A549 (cell line): ENCODE measurements around the gene FKBP15. TPM values are rescaled to one million over a fixed set of nuclear protein-coding genes. Genes with fewer than 3 reads are reported as not detected.

Source experiments
- ATAC-seq, 2 experiments: fragments of 200-7000 bp in 1 of 2; fragments of >200 bp in 1 of 2; cut with Nextera tagmentation in 1 of 2; cut with Tn5 transposase in 1 of 2; 3 replicates each; pipeline versions ENCODE4 v1.8.0 to v1.9.1; 2018 to 2020; ENCODE audit warnings: mild to moderate bottlenecking in 1 of 2, moderate library complexity in 1 of 2
- CTCF ChIA-PET: fragments of 300-600 bp; sonication (Branson Sonifier 250); formaldehyde crosslinking; extraction: SDS; loops from one replicate; lab custom pipeline; 2021; ENCODE audit warnings: antibody characterized with exemption, inconsistent platforms; lab: Yijun Ruan, JAX
- POLR2A ChIA-PET: fragments of 350-600 bp; formaldehyde crosslinking; extraction: SDS; loops from one replicate; lab custom pipeline; 2021; ENCODE audit warnings: antibody characterized with exemption, inconsistent platforms; lab: Yijun Ruan, JAX
- DNase-seq, 2 experiments: peaks; one replicate each; pipeline versions ENCODE4 v3.0.0 to v3.0.0-alpha.2; 2011 to 2016; ENCODE audit warnings: low read depth in 1 of 2, low spot score in 1 of 2
- FAIRE-seq: peaks from 2 replicates; lab custom pipeline; 2011; peaks lifted over from hg19 to GRCh38; lab: Jason Lieb, UNC
- H3K27ac ChIP-seq, 2 experiments: fragments of >200 bp; sonication (Bioruptor Twin); formaldehyde crosslinking; 3 replicates each; pipeline ENCODE4 v1.5.1; 2016 to 2017
- H3K4me1 ChIP-seq: fragments of >200 bp; sonication (Bioruptor Twin); formaldehyde crosslinking; 3 replicates; pipeline ENCODE4 v1.6.1; 2016
- H3K4me2 ChIP-seq: fragments of >200 bp; sonication (Bioruptor Twin); formaldehyde crosslinking; 3 replicates; pipeline ENCODE4 v1.6.1; 2016
- H3K4me3 ChIP-seq: fragments of >200 bp; sonication (Bioruptor Twin); formaldehyde crosslinking; 3 replicates; pipeline ENCODE4 v1.5.1; 2016
- H3K9me3 ChIP-seq: fragments of >200 bp; sonication (Bioruptor Twin); formaldehyde crosslinking; 3 replicates; pipeline ENCODE4 v1.6.1; 2016
- ATOH8 ChIP-seq: fragments of 250-450 bp; sonication (Bioruptor Pico); IDR thresholded peaks from 2 replicates; pipeline ENCODE4 v1.5.0; 2020; ENCODE audit warnings: low read depth, mild to moderate bottlenecking, moderate library complexity
- BCL3 ChIP-seq: fragments of >200 bp; sonication (Bioruptor Twin); formaldehyde crosslinking; IDR thresholded peaks from 3 replicates; pipeline ENCODE4 v1.6.1; 2016
- BHLHE40 ChIP-seq: IDR thresholded peaks from 2 replicates; pipeline ENCODE4 v1.6.1; 2012; ENCODE audit warnings: low read depth, low read length, inconsistent platforms
- CBX2 ChIP-seq: fragments of 200-600 bp; sonication (generic); IDR thresholded peaks from 2 replicates; pipeline ENCODE4 v1.6.1; 2016; ENCODE audit warnings: low read depth, mild to moderate bottlenecking, borderline replicate concordance
- CBX8 ChIP-seq: fragments of 200-600 bp; sonication (generic); IDR thresholded peaks from 2 replicates; pipeline ENCODE4 v1.6.1; 2016
- CHD4 ChIP-seq: fragments of 200-600 bp; sonication (generic); IDR thresholded peaks from 2 replicates; pipeline ENCODE4 v1.6.1; 2016; ENCODE audit warnings: antibody characterized with exemption, mild to moderate bottlenecking, borderline replicate concordance
- ESRRA ChIP-seq: fragments of 150-350 bp; IDR thresholded peaks from 2 replicates; pipeline ENCODE4 v1.6.1; 2014; ENCODE audit warnings: mild to moderate bottlenecking, low read length, borderline replicate concordance
- FOSL2 ChIP-seq, 2 experiments: fragments of 450-650 bp in 1 of 2; fragments of >200 bp in 1 of 2; sonication (Bioruptor Twin) in 1 of 2; formaldehyde crosslinking; IDR thresholded peaks; 2 replicates each; pipeline versions ENCODE4 v1.5.0 to v1.6.1; 2016 to 2020; ENCODE audit warnings: mild to moderate bottlenecking in 1 of 2, moderate library complexity in 1 of 2
- HDAC2 ChIP-seq: fragments of 200-600 bp; sonication (generic); IDR thresholded peaks from 2 replicates; pipeline ENCODE4 v1.6.1; 2016
- HEYL ChIP-seq: fragments of 250-450 bp; sonication (Bioruptor Pico); IDR thresholded peaks from 2 replicates; pipeline ENCODE4 v1.8.0; 2021; ENCODE audit warnings: mild to moderate bottlenecking, moderate library complexity
- HOXB13 ChIP-seq: fragments of 250-450 bp; sonication (Bioruptor Pico); IDR thresholded peaks from 2 replicates; pipeline ENCODE4 v1.5.0; 2020; ENCODE audit warnings: low read depth, mild to moderate bottlenecking, moderate library complexity
- JUN ChIP-seq, 2 experiments: fragments of >200 bp; sonication (Bioruptor Twin); formaldehyde crosslinking; IDR thresholded peaks; 2 replicates in 1 of 2; 3 replicates in 1 of 2; pipeline ENCODE4 v1.6.1; 2016 to 2017
- JUNB ChIP-seq: fragments of >200 bp; sonication (Bioruptor Twin); formaldehyde crosslinking; IDR thresholded peaks from 2 replicates; pipeline ENCODE4 v1.6.1; 2016
- KDM5A ChIP-seq: fragments of 200-600 bp; sonication (generic); IDR thresholded peaks from 2 replicates; pipeline ENCODE4 v1.6.1; 2016; ENCODE audit warnings: antibody characterized with exemption, mild to moderate bottlenecking
- MAFK ChIP-seq: fragments of 450-650 bp; IDR thresholded peaks from 2 replicates; pipeline ENCODE4 v1.6.1; 2014; ENCODE audit not compliant: partially characterized antibody
- NR3C1 ChIP-seq: fragments of >200 bp; sonication (Bioruptor Twin); formaldehyde crosslinking; IDR thresholded peaks from 3 replicates; pipeline ENCODE4 v1.6.1; 2017
- POLR2A ChIP-seq: IDR thresholded peaks from 2 replicates; pipeline ENCODE4 v1.6.1; 2012; ENCODE audit warnings: mild to moderate bottlenecking, low read length
- RAD21 ChIP-seq, 2 experiments: fragments of >200 bp in 1 of 2; sonication (Bioruptor Twin) in 1 of 2; formaldehyde crosslinking in 1 of 2; IDR thresholded peaks in 1 of 2; conservative IDR thresholded peaks in 1 of 2; 2 replicates in 1 of 2; 3 replicates in 1 of 2; pipeline ENCODE4 v1.6.1; 2012 to 2018; ENCODE audit warnings: inconsistent platforms in 1 of 2
- REST ChIP-seq: fragments of 200-600 bp; sonication (generic); IDR thresholded peaks from 2 replicates; pipeline ENCODE4 v1.6.1; 2016; ENCODE audit warnings: antibody characterized with exemption, mild to moderate bottlenecking, moderate library complexity
- RNF2 ChIP-seq: fragments of 200-600 bp; sonication (generic); IDR thresholded peaks from 2 replicates; pipeline ENCODE4 v1.6.1; 2016; ENCODE audit warnings: low read depth, mild to moderate bottlenecking, antibody characterized with exemption, moderate library complexity, borderline replicate concordance
- SREBF2 ChIP-seq: fragments of 450-650 bp; IDR thresholded peaks from 2 replicates; pipeline ENCODE4 v1.6.1; 2014; ENCODE audit warnings: mild to moderate bottlenecking, moderate library complexity
- TFCP2L1 ChIP-seq: fragments of 250-450 bp; sonication (Bioruptor Pico); IDR thresholded peaks from 2 replicates; pipeline ENCODE4 v1.5.0; 2021; ENCODE audit warnings: mild to moderate bottlenecking
- TP53 ChIP-seq: fragments of 250-450 bp; sonication (Bioruptor Pico); IDR thresholded peaks from 2 replicates; pipeline ENCODE4 v1.5.0; 2021; ENCODE audit warnings: mild to moderate bottlenecking, moderate library complexity
- USF2 ChIP-seq: fragments of 450-650 bp; IDR thresholded peaks from 2 replicates; pipeline ENCODE4 v1.6.1; 2014; ENCODE audit warnings: antibody characterized with exemption
- WGBS: methylation state at CpG from one replicate; pipeline ENCODE4 v1.1.6; 2017; ENCODE audit errors: missing lambda C conversion rate; 5-methylcytosine and 5-hydroxymethylcytosine counted together
- polyA plus RNA-seq, 4 experiments: library from polyadenylated mRNA; depleted of rRNA in 3 of 4; stranded (reverse); fragments of >200 nt; fragmentation: RNase III in 1 of 4; extraction: RNeasy Plus Mini Kit Qiagen cat#74134 plus additional on column Dnase treatment in 1 of 4; gene quantifications; 2 replicates in 3 of 4; 3 replicates in 1 of 4; pipeline ENCODE4 v1.2.3, GENCODE V29; 2011 to 2017

FKBP15 gene
- polyA plus RNA-seq, 2 of the 4 experiments (the other 2 are of a cell fraction): 14.1 to 26.0 TPM

- POLR2A ChIA-PET: no interaction called here
- TF ChIP-seq RAD21 (conservative IDR thresholded peaks at IDR 0.05 in 1 of 2, IDR thresholded peaks at IDR 0.05 in 1 of 2) (peak in 1 of 2 experiments; percentile 8; a peak in 1 of 5 replicates), NR3C1 (no peak)
- TF ChIP-seq, all 56 proteins: peak for 1
- DNase-seq (no peak), ATAC-seq (peak; percentile 21 to 30; a peak in 2 of 6 replicates), FAIRE-seq (no peak)
- Histone ChIP-seq H3K9me3 (no peaks in the 10 kb centered on the region), H3K27ac (no peak overlapping the region), H3K4me1 (no peaks in the 10 kb centered on the region), H3K4me3 (no peak overlapping the region), H3K4me2 (no peak overlapping the region)
- 100% methylated on average over 1 of the region's 1 CpG for WGBS
- CTCF ChIA-PET: interaction anchor here (1.3 to 2.5 kb wide), 3 partner anchors 13 to 254 kb away, joined by 3 to 8 read pairs (median 3); no protein-coding TSS in a partner anchor
Observed at GRCh38 chr9:113156880-113157279, 64.2 kb downstream of the FKBP15 start.

GRCh38 chr9:113155911-113156588 is 65.0 kb downstream of the FKBP15 start:
- ATAC-seq (no peak), FAIRE-seq (no peak), DNase-seq (no peak)
- 70% methylated on average over 7 of the region's 7 CpGs for WGBS
- no peaks in the 10 kb centered on the region for H3K4me1 ChIP-seq
- no peak overlapping the region for H3K27ac ChIP-seq
- TF ChIP-seq HDAC2 (no peak), CHD4 (no peak), MAFK (peak; percentile 9), HEYL (no peak), ESRRA (no peak), NR3C1 (no peak), HOXB13 (no peak)
- ChIA-PET POLR2A (no interaction called here), CTCF (interaction anchor here (1.7 to 2.5 kb wide), 2 partner anchors 10 to 14 kb away, joined by 5 to 8 read pairs; no protein-coding TSS in a partner anchor)
- H3K4me2 ChIP-seq: no peak overlapping the region
- no peak overlapping the region for H3K4me3 ChIP-seq
- no peaks in the 10 kb centered on the region for H3K9me3 ChIP-seq

GRCh38 chr9:113154946-113155345 is 66.1 kb downstream of the FKBP15 start:
- ATAC-seq (no peak), DNase-seq (no peak), FAIRE-seq (no peak)
- H3K4me3 ChIP-seq: no peak overlapping the region
- no peak overlapping the region for H3K27ac ChIP-seq
- 93% methylated on average over 2 of the region's 2 CpGs for WGBS
- TF ChIP-seq TFCP2L1 (no peak), RNF2 (no peak), USF2 (no peak), ATOH8 (CRISPR knock-in tag) (no peak), ESRRA (no peak), HOXB13 (no peak), KDM5A (no peak), FOSL2 (IDR thresholded peaks at IDR 0.05) (no peak), FOSL2 (CRISPR knock-in tag; IDR thresholded peaks at IDR 0.05) (no peak), BCL3 (no peak), POLR2A (no peak), BHLHE40 (no peak), REST (no peak), TP53 (CRISPR knock-in tag) (no peak), JUNB (no peak), JUN (IDR thresholded peaks at IDR 0.05) (no peak), HDAC2 (no peak), CBX2 (no peak), CBX8 (no peak), SREBF2 (no peak)
- 0 out of 3 replicates have a peak, but pooled peaks cover 3% of the 10 kb centered on the region for H3K4me1 ChIP-seq
- CTCF ChIA-PET: interaction anchor here (0.9 to 1.7 kb wide), 2 partner anchors 9 to 42 kb away, joined by 3 to 5 read pairs; no protein-coding TSS in a partner anchor
- H3K4me2 ChIP-seq: no peak overlapping the region
- POLR2A ChIA-PET: interaction anchor here (0.8 kb wide), 1 partner anchor 66 kb away, joined by 5 read pairs; the partner anchor contains the start of genes FKBP15 and SLC31A1
- H3K9me3 ChIP-seq: no peaks in the 10 kb centered on the region
